Astrocyte (in vitro differentiated cells and primary cell): ENCODE data around the gene ITPK1. TPM values are rescaled to one million over a fixed set of nuclear protein-coding genes. Genes with fewer than 3 reads are reported as not detected.

ENCODE experiments used
- DNase-seq: peaks from one replicate; pipeline ENCODE4 v3.0.0-alpha.2; 2010; ENCODE audit warnings: low read depth
- FAIRE-seq: peaks from 2 replicates; lab custom pipeline; 2011; peaks lifted over from hg19 to GRCh38; lab: Jason Lieb, UNC
- H2AFZ ChIP-seq: 2 replicates; pipeline ENCODE4 v1.6.0; 2012; ENCODE audit warnings: low read depth, low read length, inconsistent platforms
- H3K27ac ChIP-seq: 2 replicates; pipeline ENCODE4 v1.5.1; 2011; ENCODE audit warnings: low read depth, low read length, inconsistent platforms
- H3K27me3 ChIP-seq: 2 replicates; pipeline ENCODE4 v1.6.0; 2011; ENCODE audit warnings: low read length, inconsistent platforms; ENCODE audit not compliant: insufficient read depth
- H3K36me3 ChIP-seq: 2 replicates; pipeline ENCODE4 v1.5.1; 2011; ENCODE audit warnings: low read length, inconsistent platforms; ENCODE audit not compliant: insufficient read depth
- H3K4me1 ChIP-seq: 2 replicates; pipeline ENCODE4 v1.5.1; 2011; ENCODE audit warnings: low read length, inconsistent platforms; ENCODE audit not compliant: insufficient read depth
- H3K4me2 ChIP-seq: 2 replicates; pipeline ENCODE4 v1.6.0; 2012; ENCODE audit warnings: low read length, inconsistent platforms
- H3K4me3 ChIP-seq: 2 replicates; pipeline ENCODE4 v1.5.1; 2011; ENCODE audit warnings: low read depth, mild to moderate bottlenecking, low read length, inconsistent platforms; ENCODE audit not compliant: insufficient read depth
- H3K79me2 ChIP-seq: 2 replicates; pipeline ENCODE4 v1.6.0; 2012; ENCODE audit warnings: mild to moderate bottlenecking, low read length, inconsistent platforms; ENCODE audit not compliant: insufficient read depth
- H3K9ac ChIP-seq: 2 replicates; pipeline ENCODE4 v1.6.0; 2012; ENCODE audit warnings: mild to moderate bottlenecking, low read length, inconsistent platforms
- H3K9me3 ChIP-seq: 2 replicates; pipeline ENCODE4 v1.5.1; 2012; ENCODE audit warnings: low read depth, mild to moderate bottlenecking, low read length, inconsistent platforms; ENCODE audit not compliant: insufficient read depth
- H4K20me1 ChIP-seq: 2 replicates; pipeline ENCODE4 v1.6.0; 2012; ENCODE audit warnings: low read length, inconsistent platforms; ENCODE audit not compliant: insufficient read depth
- H3K27ac Mint-ChIP-seq: one replicate; pipeline ENCODE4 v1.8.0; 2021; ENCODE audit warnings: mild to moderate bottlenecking, mixed read lengths; ENCODE audit not compliant: unreplicated experiment
- H3K27me3 Mint-ChIP-seq: one replicate; pipeline ENCODE4 v1.8.0; 2021; ENCODE audit warnings: low read depth, mixed read lengths; ENCODE audit not compliant: unreplicated experiment
- H3K36me3 Mint-ChIP-seq: one replicate; pipeline ENCODE4 v1.8.0; 2021; ENCODE audit warnings: low read depth, mixed read lengths; ENCODE audit not compliant: unreplicated experiment
- H3K4me1 Mint-ChIP-seq: one replicate; pipeline ENCODE4 v1.8.0; 2021; ENCODE audit warnings: low read depth, mixed read lengths; ENCODE audit not compliant: unreplicated experiment
- H3K4me3 Mint-ChIP-seq: one replicate; pipeline ENCODE4 v1.8.0; 2021; ENCODE audit warnings: mild to moderate bottlenecking, moderate library complexity, mixed read lengths; ENCODE audit not compliant: unreplicated experiment
- H3K9me3 Mint-ChIP-seq: one replicate; pipeline ENCODE4 v1.8.0; 2021; ENCODE audit warnings: mild to moderate bottlenecking, mixed read lengths; ENCODE audit not compliant: unreplicated experiment
- CTCF ChIP-seq: IDR thresholded peaks from 2 replicates; pipeline ENCODE4 v1.5.1; 2011; ENCODE audit warnings: low read depth, mild to moderate bottlenecking, inconsistent platforms, low read length, moderate library complexity; ENCODE audit not compliant: insufficient read depth
- EZH2 ChIP-seq: IDR thresholded peaks from 2 replicates; pipeline ENCODE4 v1.6.1; 2012; ENCODE audit warnings: mild to moderate bottlenecking, low read length, inconsistent platforms; ENCODE audit not compliant: insufficient read depth
- total RNA-seq: library from RNA; stranded (reverse); gene quantifications from 2 replicates; pipeline ENCODE4 v1.2.1, GENCODE V29; 2021

Gene ITPK1
- total RNA-seq, 1 donor from 2014 or later: 13.0 TPM

- Histone ChIP-seq H3K36me3 (no peaks in the 10 kb centered on the region), H3K79me2 (no peaks in the 10 kb centered on the region), H4K20me1 (no peaks in the 10 kb centered on the region), H3K27me3 (no peaks in the 10 kb centered on the region), H3K9me3 (no peaks in the 10 kb centered on the region), H3K27ac (no peak overlapping the region), H3K4me1 (no peaks in the 10 kb centered on the region), H2AFZ (no peak overlapping the region), H3K4me3 (no peak overlapping the region), H3K4me2 (no peak overlapping the region), H3K9ac (no peak overlapping the region)
- Mint-ChIP-seq H3K9me3 (no peaks in the 10 kb centered on the region), H3K4me3 (no peak overlapping the region), H3K4me1 (no peaks in the 10 kb centered on the region), H3K27ac (no peak overlapping the region), H3K27me3 (peaks cover 11% of the 10 kb centered on the region), H3K36me3 (no peaks in the 10 kb centered on the region)
- TF ChIP-seq CTCF (no peak), EZH2 (no peak)
- FAIRE-seq (no peak), DNase-seq (no peak)
Measured at GRCh38 chr14:92936085-92936484, 179.6 kb downstream of the ITPK1 start.

GRCh38 chr14:92935446-92935845 is 180.3 kb downstream of the ITPK1 start:
- H3K4me3 Mint-ChIP-seq: no peak overlapping the region
- H3K9ac ChIP-seq: no peak overlapping the region
- no peaks in the 10 kb centered on the region for H3K9me3 Mint-ChIP-seq
- H3K27me3 ChIP-seq: no peaks in the 10 kb centered on the region
- no peaks in the 10 kb centered on the region for H3K4me1 ChIP-seq
- H4K20me1 ChIP-seq: no peaks in the 10 kb centered on the region
- H3K27ac Mint-ChIP-seq: no peak overlapping the region
- no peak overlapping the region for H3K4me3 ChIP-seq
- H3K9me3 ChIP-seq: no peaks in the 10 kb centered on the region
- no peak overlapping the region for H2AFZ ChIP-seq
- H3K36me3 ChIP-seq: no peaks in the 10 kb centered on the region
- FAIRE-seq: no peak
- peaks cover 17% of the 10 kb centered on the region for H3K27me3 Mint-ChIP-seq
- no peak for TF ChIP-seq CTCF
- TF ChIP-seq EZH2: no peak
- no peak for DNase-seq
- H3K27ac ChIP-seq: no peak overlapping the region
- H3K4me2 ChIP-seq: no peak overlapping the region
- H3K4me1 Mint-ChIP-seq: no peaks in the 10 kb centered on the region
- H3K36me3 Mint-ChIP-seq: no peaks in the 10 kb centered on the region
- H3K79me2 ChIP-seq: no peaks in the 10 kb centered on the region

DNA sequence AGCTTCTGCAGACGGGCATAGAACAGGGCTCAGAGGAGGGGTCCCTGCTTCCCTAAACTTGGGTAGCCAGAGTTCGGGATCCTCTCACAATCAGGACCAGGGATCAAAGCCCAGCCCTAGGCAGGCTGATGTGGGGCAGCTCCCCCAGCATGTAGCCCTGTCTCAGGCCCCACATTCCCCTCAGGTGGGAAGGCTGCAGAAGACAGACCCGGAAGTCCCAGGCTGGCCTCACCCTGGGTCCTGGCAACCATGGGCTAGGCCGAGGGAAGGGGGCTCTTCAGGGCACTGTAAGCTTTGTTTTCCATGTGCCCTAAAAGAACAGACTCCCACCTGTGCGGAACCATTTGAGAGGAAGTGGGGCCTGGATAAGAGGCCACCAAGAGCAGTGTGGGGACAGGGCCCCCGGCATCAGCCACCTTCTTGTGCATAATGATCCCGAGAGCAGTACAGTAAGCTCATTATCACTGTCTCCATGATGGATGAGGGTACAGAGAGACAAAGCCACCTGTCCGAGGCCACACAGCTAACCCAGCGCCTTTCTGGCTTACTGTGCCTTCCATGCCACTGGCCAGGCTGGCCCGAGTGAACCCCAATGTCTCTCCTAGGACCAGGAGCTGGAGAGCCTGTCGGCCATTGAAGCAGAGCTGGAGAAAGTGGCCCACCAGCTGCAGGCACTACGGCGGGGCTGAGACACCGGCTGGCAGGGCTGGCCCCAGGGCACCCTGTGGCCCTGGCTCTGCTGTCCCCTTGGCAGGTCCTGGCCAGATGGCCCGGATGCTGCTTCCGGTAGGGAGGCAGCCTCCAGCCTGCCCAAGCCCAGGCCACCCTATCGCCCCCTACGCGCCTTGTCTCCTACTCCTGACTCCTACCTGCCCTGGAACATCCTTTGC is 181.3 kb downstream of the ITPK1 start:
- H3K36me3 ChIP-seq: no peaks in the 10 kb centered on the region
- TF ChIP-seq CTCF: no peak
- TF ChIP-seq EZH2: no peak
- H3K9ac ChIP-seq: no peak overlapping the region
- H3K4me3 Mint-ChIP-seq: no peak overlapping the region
- H3K9me3 ChIP-seq: no peaks in the 10 kb centered on the region
- no peak overlapping the region for H3K4me3 ChIP-seq
- H3K27ac Mint-ChIP-seq: no peak overlapping the region
- peaks cover 26% of the 10 kb centered on the region for H3K27me3 Mint-ChIP-seq
- DNase-seq: no peak
- H3K27ac ChIP-seq: no peak overlapping the region
- H3K79me2 ChIP-seq: no peaks in the 10 kb centered on the region
- H3K9me3 Mint-ChIP-seq: no peaks in the 10 kb centered on the region
- H3K4me1 Mint-ChIP-seq: no peaks in the 10 kb centered on the region
- FAIRE-seq: no peak
- no peaks in the 10 kb centered on the region for H4K20me1 ChIP-seq
- no peaks in the 10 kb centered on the region for H3K27me3 ChIP-seq
- no peak overlapping the region for H3K4me2 ChIP-seq
- H3K36me3 Mint-ChIP-seq: no peaks in the 10 kb centered on the region
- no peaks in the 10 kb centered on the region for H3K4me1 ChIP-seq
- no peak overlapping the region for H2AFZ ChIP-seq
